Glutamatergic neuron (in vitro differentiated cells): ENCODE measurements around the gene GRIK4. TPM values are rescaled to one million over a fixed set of nuclear protein-coding genes. Genes with fewer than 3 reads are reported as not detected.
"Not testable (repeated sequence)": the region's sequence is repeated elsewhere in the genome, so short reads cannot be mapped to it uniquely, and the experiment has no call there.

ENCODE experiments used
- DNase-seq: peaks from one replicate; pipeline ENCODE4 v3.0.0; 2022
- H3K27ac Mint-ChIP-seq: one replicate; pipeline ENCODE4 v1.8.0; 2020; ENCODE audit warnings: mild to moderate bottlenecking, mixed read lengths, inconsistent platforms; ENCODE audit not compliant: unreplicated experiment
- H3K27me3 Mint-ChIP-seq: one replicate; pipeline ENCODE4 v1.8.0; 2020; ENCODE audit warnings: mild to moderate bottlenecking, moderate library complexity, mixed read lengths, inconsistent platforms; ENCODE audit not compliant: unreplicated experiment
- H3K36me3 Mint-ChIP-seq: one replicate; pipeline ENCODE4 v1.8.0; 2020; ENCODE audit warnings: mild to moderate bottlenecking, mixed read lengths, inconsistent platforms; ENCODE audit not compliant: unreplicated experiment
- H3K4me1 Mint-ChIP-seq: one replicate; pipeline ENCODE4 v1.8.0; 2020; ENCODE audit warnings: mild to moderate bottlenecking, low read depth, mixed read lengths, inconsistent platforms; ENCODE audit not compliant: unreplicated experiment
- H3K4me3 Mint-ChIP-seq: one replicate; pipeline ENCODE4 v1.8.0; 2020; ENCODE audit warnings: mild to moderate bottlenecking, mixed read lengths, inconsistent platforms; ENCODE audit not compliant: unreplicated experiment
- H3K9me3 Mint-ChIP-seq: one replicate; pipeline ENCODE4 v1.8.0; 2020; ENCODE audit warnings: mild to moderate bottlenecking, moderate library complexity, mixed read lengths, inconsistent platforms; ENCODE audit not compliant: unreplicated experiment
- total RNA-seq: library from RNA; stranded (reverse); fragmentation: NEBNext Ultra II Directional; extraction: Animal tissue kit (Norgen Biotek cat#: 25700); gene quantifications from one replicate; pipeline ENCODE4 v1.2.1, GENCODE V29; 2021; ENCODE audit not compliant: unreplicated experiment
- TF ChIP-seq, protein P1 (sequence below): fragments of 200-600 bp; sonication (generic); IDR thresholded peaks from one replicate; pipeline ENCODE4 v1.5.0; 2021; ENCODE audit not compliant: partially characterized antibody, unreplicated experiment

Gene GRIK4
- total RNA-seq, 1 donor from 2014 or later = 3.6 TPM

DNA sequence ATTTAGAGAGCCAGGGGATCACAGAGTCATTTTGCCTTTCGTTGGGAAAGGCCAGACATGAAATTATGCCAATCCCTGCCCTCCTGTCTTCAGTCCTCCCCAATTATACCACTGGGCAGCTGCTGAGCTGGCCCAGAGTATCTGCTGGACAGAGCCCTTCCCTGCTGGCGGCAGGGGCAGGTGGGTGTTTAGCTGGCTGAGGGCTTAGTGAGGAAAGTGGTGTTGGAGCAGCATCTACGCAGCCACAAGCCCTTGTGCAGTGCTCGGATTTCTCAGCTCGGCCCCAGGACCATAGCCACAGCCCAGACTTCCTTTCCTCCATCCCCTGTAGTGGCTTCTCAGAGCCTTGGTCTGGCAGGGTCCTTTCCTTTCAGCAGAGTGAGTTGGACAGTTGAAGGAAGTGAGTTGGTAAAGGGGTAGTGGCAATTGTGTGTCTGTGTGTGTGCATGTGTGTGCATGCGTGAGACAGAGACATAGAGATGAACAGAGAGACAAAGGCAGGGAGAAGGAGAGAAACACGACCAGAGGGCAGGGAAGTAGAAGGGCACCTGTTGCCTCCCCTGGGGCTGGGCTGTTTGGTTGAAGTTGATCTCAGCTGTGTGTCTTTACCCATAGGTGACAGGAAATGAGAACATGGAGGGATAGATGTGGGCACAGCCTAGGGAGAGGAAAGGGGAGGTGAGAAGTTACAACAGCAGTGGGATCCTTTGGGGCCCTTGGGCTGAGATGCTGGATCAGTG, 66.2 kb downstream of the GRIK4 start:
- Mint-ChIP-seq H3K9me3 (no peaks in the 10 kb centered on the region), H3K27me3 (peaks cover 5% of the 10 kb centered on the region), H3K36me3 (peaks cover under 1% of the 10 kb centered on the region), H3K4me1 (peaks cover 3% of the 10 kb centered on the region), H3K27ac (no peak overlapping the region), H3K4me3 (no peak overlapping the region)
- DNase-seq = no peak
- TF ChIP-seq, protein P1, sequence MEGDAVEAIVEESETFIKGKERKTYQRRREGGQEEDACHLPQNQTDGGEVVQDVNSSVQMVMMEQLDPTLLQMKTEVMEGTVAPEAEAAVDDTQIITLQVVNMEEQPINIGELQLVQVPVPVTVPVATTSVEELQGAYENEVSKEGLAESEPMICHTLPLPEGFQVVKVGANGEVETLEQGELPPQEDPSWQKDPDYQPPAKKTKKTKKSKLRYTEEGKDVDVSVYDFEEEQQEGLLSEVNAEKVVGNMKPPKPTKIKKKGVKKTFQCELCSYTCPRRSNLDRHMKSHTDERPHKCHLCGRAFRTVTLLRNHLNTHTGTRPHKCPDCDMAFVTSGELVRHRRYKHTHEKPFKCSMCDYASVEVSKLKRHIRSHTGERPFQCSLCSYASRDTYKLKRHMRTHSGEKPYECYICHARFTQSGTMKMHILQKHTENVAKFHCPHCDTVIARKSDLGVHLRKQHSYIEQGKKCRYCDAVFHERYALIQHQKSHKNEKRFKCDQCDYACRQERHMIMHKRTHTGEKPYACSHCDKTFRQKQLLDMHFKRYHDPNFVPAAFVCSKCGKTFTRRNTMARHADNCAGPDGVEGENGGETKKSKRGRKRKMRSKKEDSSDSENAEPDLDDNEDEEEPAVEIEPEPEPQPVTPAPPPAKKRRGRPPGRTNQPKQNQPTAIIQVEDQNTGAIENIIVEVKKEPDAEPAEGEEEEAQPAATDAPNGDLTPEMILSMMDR = no peak

- Mint-ChIP-seq H3K9me3 (peaks cover 2% of the 10 kb centered on the region), H3K4me3 (no peak overlapping the region), H3K4me1 (peaks cover 3% of the 10 kb centered on the region), H3K27me3 (peaks cover 7% of the 10 kb centered on the region), H3K36me3 (peaks cover 9% of the 10 kb centered on the region), H3K27ac (no peak overlapping the region)
- no peak for DNase-seq
- TF ChIP-seq, protein P1 = no peak
Measured at GRCh38 chr11:120578596-120579154, 67.1 kb downstream of the GRIK4 start.

- TF ChIP-seq, protein P1 = no peak
- peaks cover 9% of the 10 kb centered on the region for H3K36me3 Mint-ChIP-seq
- H3K4me1 Mint-ChIP-seq = peaks cover 3% of the 10 kb centered on the region
- no peak overlapping the region for H3K27ac Mint-ChIP-seq
- DNase-seq = no peak
- no peak overlapping the region for H3K4me3 Mint-ChIP-seq
- H3K9me3 Mint-ChIP-seq = peaks cover 2% of the 10 kb centered on the region
- peaks cover 4% of the 10 kb centered on the region for H3K27me3 Mint-ChIP-seq
Measured at GRCh38 chr11:120579611-120580031, 68.1 kb downstream of the GRIK4 start.

- H3K9me3 Mint-ChIP-seq = peaks cover 5% of the 10 kb centered on the region
- peaks cover 7% of the 10 kb centered on the region for H3K27me3 Mint-ChIP-seq
- no peak overlapping the region for H3K4me3 Mint-ChIP-seq
- DNase-seq = no peak
- peaks cover 9% of the 10 kb centered on the region for H3K36me3 Mint-ChIP-seq
- TF ChIP-seq, protein P1 = no peak
- H3K27ac Mint-ChIP-seq = no peak overlapping the region
- H3K4me1 Mint-ChIP-seq = peaks cover 3% of the 10 kb centered on the region
Measured at GRCh38 chr11:120581313-120581712, 69.8 kb downstream of the GRIK4 start.

DNA sequence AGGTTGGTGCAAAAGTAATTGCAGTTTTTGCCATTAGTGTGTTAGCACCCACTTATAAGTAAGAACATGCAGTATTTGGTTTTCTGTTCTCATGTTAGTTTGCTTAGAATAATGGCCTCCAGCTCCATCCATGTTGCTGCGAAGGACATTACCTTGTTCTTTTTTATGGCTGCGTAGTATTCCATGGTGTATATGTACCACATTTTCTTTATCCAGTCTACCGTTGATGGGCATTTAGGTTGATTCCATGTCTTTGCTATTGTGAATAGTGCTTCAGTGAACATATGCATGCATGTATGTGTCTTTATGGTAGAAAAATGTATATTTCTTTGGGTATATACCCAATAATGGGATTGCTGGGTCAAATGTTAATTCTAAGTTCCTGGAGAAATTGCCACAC, 71.0 kb downstream of the GRIK4 start:
- not testable (repeated sequence) for H3K9me3 Mint-ChIP-seq, H3K27me3 Mint-ChIP-seq, H3K4me3 Mint-ChIP-seq, H3K27ac Mint-ChIP-seq, H3K4me1 Mint-ChIP-seq, DNase-seq, H3K36me3 Mint-ChIP-seq
